NCI-H146 treated with DMSO at 0.1 percent for 48 hours (cell line): ENCODE data around the gene GLDN.
"Not testable (repeated sequence)": the region's sequence is repeated elsewhere in the genome, so short reads cannot be mapped to it uniquely, and the experiment has no call there.

ENCODE experiments used
- DNase-seq: peaks from one replicate; lab custom pipeline; 2025; ENCODE audit not compliant: unreplicated experiment; lab: John Stamatoyannopoulos, UW

The GLDN gene

GRCh38 chr15:51386960-51387698, 45.7 kb downstream of the GLDN start:
- DNase-seq = no peak

GRCh38 chr15:51387699-51388041, 46.2 kb downstream of the GLDN start:
- no peak for DNase-seq

DNA sequence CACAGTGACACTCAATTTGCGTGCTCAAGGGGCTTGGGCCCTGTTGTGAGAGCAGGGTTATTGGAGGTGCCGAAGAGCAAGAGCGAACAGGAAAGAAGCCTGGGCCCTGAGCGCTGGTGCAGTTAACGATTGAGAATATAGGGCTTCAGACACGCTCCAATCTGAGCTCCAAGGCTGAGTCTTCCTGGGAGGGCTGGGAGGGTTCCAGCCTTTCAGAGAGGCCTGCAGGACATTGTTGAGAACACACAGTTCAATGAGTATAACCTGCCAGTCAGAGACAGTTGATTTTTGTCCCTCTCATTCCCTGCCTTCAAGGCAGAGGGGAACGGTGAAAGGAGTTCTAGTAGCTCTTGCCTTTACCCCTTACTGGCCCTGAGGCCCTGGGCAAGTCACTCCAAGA, 47.3 kb downstream of the GLDN start:
- DNase-seq = no peak

- DNase-seq = no peak
These were observed 48.9 kb downstream of the GLDN start for GRCh38 chr15:51390241-51390965.

DNA sequence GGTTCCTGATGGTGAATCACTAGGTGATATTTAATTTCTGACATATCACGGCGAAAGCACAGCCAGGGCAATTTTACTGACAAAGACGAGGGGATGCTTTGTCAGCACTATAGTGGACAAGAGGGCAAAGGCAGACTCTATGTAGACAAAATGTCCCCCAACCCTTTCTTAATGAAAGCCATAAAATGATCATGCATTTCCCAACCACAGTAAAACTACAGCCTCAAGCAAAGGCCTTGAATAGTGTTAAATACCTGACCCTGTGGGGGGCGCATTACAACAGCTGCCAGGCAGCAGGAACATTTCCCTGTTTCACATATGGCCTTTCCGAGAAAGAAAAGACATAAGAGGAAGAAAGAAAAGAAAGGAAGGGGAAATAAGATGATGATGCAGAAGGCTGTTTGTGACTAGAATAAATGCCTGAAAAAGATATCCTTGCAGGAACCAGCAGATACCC, 49.5 kb downstream of the GLDN start:
- DNase-seq = no peak

GRCh38 chr15:51396921-51397320, 55.5 kb downstream of the GLDN start:
- no peak for DNase-seq

GRCh38 chr15:51398626-51399025, 57.2 kb downstream of the GLDN start:
- no peak for DNase-seq

GRCh38 chr15:51401051-51401780, 59.8 kb downstream of the GLDN start:
- DNase-seq = no peak

DNA sequence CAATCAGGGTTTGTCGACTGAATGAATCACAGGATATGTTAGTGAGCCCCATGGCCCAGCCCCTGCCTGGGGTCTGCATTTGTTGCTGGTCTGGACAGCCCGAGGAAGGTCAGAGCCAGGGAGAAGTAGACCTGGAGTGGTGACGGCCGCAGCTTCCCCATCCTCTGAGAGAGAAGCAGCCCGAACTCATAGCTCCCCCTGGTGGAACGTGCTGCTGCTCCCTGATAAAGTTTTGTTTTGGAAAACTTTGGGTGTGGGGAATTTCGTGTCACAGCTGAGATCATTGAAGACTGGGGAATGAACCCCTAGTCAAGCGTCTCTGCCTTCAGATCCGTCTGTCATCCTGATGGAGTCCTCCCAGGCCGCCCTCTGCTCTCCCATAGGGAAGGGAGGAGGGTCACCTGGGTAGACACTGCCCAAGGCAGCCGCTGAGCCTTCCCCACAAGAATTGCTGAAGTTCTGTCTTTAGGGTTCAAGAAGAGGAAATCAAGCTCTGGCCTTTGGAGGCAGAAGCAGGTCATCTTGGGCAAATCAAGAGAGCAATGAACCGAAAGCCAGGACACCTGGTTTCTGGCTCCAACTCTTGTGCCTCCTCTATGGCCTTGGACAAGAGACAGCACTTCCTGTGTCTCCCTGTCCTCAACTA, 60.5 kb downstream of the GLDN start:
- DNase-seq = no peak

- no peak for DNase-seq
These were observed 61.8 kb downstream of the GLDN start for GRCh38 chr15:51403072-51403878.

DNA sequence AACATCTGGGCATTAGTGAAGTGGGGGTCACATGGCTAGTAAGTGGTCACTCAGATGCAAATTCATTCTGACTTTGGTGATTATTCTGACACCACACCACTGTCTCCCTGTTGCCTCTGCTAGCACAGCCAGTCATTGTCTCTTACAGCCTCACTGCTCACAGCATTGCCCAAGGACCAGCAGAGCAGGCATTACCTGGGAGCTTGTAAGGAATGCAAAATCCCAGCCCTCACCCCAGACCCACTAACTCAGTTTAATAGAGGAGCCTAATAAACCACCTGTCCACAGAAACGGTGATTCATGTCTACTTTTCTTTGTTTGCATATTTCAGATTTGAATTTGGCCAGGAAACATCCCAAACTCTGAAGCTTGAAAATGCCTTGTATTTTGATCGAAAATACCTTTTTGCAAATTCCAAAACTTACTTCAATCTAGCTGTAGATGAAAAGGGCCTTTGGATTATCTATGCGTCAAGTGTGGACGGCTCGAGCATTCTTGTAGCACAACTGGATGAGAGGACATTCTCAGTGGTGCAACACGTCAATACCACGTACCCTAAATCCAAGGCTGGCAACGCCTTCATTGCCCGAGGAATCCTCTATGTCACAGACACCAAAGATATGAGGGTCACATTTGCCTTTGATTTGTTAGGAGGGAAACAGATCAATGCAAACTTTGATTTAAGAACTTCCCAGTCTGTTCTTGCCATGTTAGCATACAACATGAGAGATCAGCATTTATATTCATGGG, 62.7 kb downstream of the GLDN start:
- DNase-seq = no peak

GRCh38 chr15:51405693-51406523, 64.5 kb downstream of the GLDN start:
- no peak for DNase-seq

DNA sequence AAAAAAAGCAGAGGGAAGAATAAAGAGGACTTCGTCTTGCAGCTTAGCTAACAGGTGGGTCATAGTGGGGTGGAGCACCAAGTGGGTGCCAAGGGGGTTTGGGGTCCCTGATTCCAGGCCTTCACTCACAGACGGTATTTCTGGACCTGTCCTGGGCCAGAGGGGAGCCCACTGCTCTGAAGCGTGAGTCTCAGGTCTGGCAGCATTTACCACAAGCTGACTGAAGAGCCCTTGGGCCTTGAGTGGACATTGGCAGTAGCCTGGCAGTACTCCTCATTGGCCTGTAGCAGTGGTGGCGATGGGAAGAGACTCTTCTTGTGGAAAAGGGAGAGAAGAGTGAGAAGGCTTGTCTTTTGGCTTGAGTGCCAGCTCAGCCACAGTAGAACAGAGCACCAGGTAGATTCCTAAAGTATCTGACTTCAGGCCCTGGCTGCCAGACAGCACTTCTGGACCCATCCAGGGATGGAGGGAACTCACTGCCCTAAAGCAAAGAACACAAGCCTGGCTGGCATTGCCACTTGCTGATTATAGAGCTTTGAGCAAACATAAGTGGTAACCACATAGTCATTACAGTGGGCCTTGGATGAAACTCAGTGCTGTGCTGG, 72.9 kb downstream of the GLDN start:
- no peak for DNase-seq

DNA sequence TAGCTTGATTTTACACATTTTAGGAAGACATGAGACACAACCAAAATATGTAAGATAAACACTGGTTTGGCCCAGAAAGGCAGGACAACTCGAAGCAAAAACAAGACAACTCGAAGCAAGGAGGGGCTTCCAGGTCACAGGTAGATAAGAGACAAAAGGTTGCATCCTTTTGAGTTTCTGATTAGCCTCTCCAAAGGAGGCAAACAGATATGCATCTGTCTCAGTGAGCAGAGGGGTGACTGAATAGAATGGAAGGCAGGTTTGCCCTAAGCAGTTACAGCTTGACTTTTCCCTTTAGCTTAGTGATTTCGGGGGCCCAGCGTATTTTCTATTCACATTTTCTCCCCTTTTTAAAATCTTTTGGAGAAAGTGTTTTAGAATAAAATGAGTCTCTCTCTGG, 74.7 kb downstream of the GLDN start:
- no peak for DNase-seq

DNA sequence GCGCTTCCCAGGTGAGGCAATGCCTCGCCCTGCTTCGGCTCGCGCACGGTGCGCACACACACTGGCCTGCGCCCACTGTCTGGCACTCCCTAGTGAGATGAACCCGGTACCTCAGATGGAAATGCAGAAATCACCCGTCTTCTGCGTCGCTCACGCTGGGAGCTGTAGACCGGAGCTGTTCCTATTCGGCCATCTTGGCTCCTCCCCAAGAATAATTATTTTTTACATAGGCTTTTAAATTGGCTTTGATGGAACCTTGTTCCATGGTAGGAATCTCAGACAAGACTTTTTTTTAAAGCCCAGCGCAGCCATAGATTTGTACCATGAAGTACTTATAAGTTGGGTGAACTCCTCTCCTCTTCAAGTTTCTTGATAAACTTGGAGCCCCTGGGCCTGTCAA, 81.6 kb downstream of the GLDN start:
- DNase-seq = not testable (repeated sequence)

GRCh38 chr15:51424780-51425179, 83.3 kb downstream of the GLDN start:
- DNase-seq = no peak

DNA sequence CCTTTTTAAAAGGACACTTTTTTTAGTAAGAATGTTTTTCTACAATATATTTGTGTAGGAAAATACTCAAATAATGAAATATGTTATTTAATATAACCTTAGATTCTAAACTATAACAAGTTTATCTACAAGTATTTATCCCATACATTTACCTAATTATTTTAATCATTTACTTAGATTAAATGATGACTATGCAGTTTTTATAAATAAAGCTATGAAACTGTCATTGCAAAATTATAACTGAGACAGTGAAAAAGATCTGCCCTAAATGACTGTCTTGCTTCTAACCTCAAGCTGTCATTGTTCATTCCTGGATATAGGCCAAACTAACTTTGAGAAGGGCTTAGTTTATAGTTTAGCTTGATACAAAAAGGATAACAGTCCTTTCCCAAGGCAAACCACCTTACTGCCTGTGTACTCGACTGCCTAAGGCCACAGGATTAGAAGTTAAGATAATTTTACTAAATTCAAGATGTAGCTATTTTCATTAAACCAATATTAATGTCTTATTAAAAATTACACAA, 84.1 kb downstream of the GLDN start:
- no peak for DNase-seq

GRCh38 chr15:51438526-51438925, 97.1 kb downstream of the GLDN start:
- no peak for DNase-seq
